Measurements from ENCODE around the gene TAS1R3.

DNA sequence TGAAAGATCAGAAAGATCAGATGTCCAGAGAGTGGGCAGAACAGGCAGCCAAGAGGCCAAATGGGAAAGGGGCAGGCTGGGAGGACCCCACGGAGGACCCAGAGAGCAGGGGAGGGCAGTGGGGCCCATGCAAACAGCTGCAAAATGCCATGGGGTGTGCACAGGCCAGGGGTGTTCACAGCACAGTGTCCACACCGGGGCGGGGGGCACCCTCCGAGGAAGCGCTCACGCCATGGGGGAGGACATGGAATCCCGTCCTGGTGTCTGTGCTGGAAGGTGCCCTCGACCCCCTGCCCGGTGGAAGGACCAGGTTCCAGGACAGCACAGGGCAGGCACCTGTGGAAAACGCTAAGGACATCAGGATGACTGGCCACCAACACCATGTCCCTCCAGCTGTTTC lies 8.1 kb upstream of the TAS1R3 start:
- TF ChIP-seq ISL1 (CRISPR knock-in tag; IDR thresholded peaks at IDR 0.05) (no peak), OSR1 (CRISPR knock-in tag; IDR thresholded peaks at IDR 0.05) (no peak), ESRRG (CRISPR knock-in tag; IDR thresholded peaks at IDR 0.05) (no peak)
- TF ChIP-seq, protein P1, sequence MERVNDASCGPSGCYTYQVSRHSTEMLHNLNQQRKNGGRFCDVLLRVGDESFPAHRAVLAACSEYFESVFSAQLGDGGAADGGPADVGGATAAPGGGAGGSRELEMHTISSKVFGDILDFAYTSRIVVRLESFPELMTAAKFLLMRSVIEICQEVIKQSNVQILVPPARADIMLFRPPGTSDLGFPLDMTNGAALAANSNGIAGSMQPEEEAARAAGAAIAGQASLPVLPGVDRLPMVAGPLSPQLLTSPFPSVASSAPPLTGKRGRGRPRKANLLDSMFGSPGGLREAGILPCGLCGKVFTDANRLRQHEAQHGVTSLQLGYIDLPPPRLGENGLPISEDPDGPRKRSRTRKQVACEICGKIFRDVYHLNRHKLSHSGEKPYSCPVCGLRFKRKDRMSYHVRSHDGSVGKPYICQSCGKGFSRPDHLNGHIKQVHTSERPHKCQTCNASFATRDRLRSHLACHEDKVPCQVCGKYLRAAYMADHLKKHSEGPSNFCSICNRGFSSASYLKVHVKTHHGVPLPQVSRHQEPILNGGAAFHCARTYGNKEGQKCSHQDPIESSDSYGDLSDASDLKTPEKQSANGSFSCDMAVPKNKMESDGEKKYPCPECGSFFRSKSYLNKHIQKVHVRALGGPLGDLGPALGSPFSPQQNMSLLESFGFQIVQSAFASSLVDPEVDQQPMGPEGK (CRISPR knock-in tag; IDR thresholded peaks at IDR 0.05; ENCODE audit: borderline replicate concordance) = no peak
